Measurements from ENCODE around the gene GPR119.

GRCh38 chrX:130419263-130419662 lies 33.8 kb upstream of the GPR119 start:
- no peak for TF ChIP-seq CTCF (IDR thresholded peaks at IDR 0.05)
- TF ChIP-seq POLR2AphosphoS5 (IDR thresholded peaks at IDR 0.05) = no peak

Data from upper lobe of left lung (tissue), 4 donors.